ENCODE data around the gene PLXNA4.

Gene PLXNA4

DNA sequence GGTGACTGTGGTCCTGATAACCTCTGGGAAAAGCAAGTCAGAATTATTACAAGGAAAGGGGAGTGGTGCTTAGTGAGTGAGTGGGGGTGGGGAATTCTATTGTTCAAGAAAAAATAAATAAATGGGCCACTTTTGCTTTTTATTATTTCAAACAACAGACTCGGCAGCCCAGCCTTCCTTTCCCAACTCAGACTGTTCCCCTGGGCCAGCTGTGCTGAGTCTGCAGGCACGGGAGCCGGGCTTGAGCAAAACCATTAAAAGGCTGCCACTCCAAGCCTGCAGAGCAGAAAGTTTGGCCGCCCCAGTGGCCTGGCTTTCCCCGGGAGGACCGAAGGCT, 90.0 kb downstream of the PLXNA4 start:
- TF ChIP-seq, protein P1, sequence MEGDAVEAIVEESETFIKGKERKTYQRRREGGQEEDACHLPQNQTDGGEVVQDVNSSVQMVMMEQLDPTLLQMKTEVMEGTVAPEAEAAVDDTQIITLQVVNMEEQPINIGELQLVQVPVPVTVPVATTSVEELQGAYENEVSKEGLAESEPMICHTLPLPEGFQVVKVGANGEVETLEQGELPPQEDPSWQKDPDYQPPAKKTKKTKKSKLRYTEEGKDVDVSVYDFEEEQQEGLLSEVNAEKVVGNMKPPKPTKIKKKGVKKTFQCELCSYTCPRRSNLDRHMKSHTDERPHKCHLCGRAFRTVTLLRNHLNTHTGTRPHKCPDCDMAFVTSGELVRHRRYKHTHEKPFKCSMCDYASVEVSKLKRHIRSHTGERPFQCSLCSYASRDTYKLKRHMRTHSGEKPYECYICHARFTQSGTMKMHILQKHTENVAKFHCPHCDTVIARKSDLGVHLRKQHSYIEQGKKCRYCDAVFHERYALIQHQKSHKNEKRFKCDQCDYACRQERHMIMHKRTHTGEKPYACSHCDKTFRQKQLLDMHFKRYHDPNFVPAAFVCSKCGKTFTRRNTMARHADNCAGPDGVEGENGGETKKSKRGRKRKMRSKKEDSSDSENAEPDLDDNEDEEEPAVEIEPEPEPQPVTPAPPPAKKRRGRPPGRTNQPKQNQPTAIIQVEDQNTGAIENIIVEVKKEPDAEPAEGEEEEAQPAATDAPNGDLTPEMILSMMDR (IDR thresholded peaks at IDR 0.05; ENCODE audit: low read depth, low read length, missing control alignments) = no peak
- no peak overlapping the region for H3K4me3 ChIP-seq (ENCODE audit: low read depth, low read length)
- no peak for DNase-seq (ENCODE audit: low read depth)

DNA sequence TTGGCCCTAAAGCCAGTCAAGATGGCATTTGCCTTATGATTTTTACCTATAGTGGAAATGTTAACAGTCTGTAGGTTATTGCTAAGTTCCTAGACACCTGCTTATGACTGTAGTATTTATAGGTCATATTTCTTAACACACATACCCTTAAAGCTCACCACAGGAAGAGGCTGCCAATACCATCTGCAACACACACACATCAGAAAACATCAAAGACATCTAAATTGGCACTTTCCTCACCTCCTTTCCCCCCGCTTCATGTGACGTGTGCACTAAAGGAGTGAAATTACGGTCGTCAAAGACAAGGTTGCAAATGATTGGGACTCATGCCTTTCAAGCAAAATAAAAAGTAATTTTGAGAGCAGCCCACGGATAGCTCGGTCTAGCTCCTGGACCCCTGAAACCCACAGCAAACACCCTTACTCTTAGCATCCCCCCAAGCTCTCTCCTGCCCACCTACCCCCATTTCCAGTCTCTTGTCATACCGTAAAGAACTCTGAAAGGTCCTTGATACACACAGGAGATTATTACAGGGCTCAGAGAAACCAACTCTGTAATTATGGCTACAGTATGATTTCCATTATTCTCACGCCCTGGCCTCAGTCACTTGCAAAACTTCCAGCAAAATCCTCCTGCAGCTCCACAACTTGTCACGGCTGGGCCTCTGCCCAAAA, 90.5 kb downstream of the PLXNA4 start:
- TF ChIP-seq, protein P1 (IDR thresholded peaks at IDR 0.05; ENCODE audit: low read depth, low read length, missing control alignments) = no peak
- H3K4me3 ChIP-seq (ENCODE audit: low read depth, low read length) = no peak overlapping the region

DNA sequence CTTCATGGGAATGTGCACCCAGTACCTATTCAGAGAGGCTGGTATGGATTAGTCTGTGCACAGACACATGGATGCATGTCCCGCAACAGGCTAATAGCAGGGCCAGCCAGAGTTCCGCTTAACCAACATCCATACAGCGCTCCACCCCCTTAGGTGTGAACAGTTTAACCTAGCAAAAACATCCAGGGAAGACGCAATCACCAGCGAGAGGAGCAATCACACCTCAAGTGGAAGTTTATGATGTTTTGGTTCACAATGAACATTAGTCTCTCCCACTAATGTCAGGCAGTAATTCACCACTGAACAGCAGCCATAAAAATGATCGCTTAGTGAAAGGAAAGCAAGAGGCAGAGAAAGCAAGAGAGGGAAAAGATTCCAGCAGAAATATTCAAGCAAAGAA, 91.1 kb downstream of the PLXNA4 start:
- DNase-seq (ENCODE audit: low read depth) = no peak
- no peak overlapping the region for H3K4me3 ChIP-seq (ENCODE audit: low read depth, low read length)
- TF ChIP-seq, protein P1 (IDR thresholded peaks at IDR 0.05; ENCODE audit: low read depth, low read length, missing control alignments) = no peak

More for the DNA sequence above, 90.5 kb downstream of the PLXNA4 start:
- DNase-seq (ENCODE audit: low read depth) = no peak

DNA sequence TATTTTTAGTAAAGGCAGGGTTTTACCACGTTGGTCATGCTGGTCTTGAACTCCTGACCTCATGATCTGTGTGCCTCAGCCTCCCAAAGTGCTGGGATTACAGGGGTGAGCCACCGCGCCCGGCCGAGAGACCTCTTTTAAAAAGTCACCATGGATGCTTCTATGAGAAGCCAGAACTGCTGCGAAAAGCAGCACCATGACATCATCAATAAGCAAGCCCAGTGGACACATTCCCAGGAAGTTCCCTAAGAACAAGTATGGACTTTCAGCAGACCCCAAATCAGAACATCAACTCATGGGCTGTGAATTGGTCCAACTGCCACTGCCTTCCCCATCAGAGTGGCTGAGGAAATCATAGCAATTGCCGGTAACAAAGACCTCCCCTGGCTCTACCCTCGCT, 93.4 kb downstream of the PLXNA4 start:
- no peak for DNase-seq (ENCODE audit: low read depth)
- TF ChIP-seq, protein P1 (IDR thresholded peaks at IDR 0.05; ENCODE audit: low read depth, low read length, missing control alignments) = no peak
- no peak overlapping the region for H3K4me3 ChIP-seq (ENCODE audit: low read depth, low read length)

DNA sequence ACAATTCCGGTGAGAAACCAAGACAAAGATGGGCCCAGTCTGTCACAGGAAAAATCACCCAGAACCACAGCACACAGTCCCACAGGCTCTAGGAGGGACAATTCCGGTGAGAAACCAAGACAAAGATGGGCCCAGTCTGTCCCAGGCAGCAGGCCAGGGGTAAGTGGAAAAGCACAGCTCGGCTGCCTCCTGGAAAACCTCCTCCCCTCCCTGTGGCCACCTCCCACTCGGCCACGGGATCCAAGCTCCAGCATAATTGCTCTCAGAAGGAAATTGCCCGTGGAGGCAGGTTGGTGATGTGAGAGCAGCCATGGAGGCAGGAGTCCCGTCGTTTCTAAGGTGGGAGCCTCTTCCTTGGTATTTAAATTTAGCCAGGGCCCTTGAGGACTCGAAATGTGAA, 95.7 kb downstream of the PLXNA4 start:
- no peak for DNase-seq (ENCODE audit: low read depth)
- H3K4me3 ChIP-seq (ENCODE audit: low read depth, low read length) = no peak overlapping the region
- TF ChIP-seq, protein P1 (IDR thresholded peaks at IDR 0.05; ENCODE audit: low read depth, low read length, missing control alignments) = no peak

DNA sequence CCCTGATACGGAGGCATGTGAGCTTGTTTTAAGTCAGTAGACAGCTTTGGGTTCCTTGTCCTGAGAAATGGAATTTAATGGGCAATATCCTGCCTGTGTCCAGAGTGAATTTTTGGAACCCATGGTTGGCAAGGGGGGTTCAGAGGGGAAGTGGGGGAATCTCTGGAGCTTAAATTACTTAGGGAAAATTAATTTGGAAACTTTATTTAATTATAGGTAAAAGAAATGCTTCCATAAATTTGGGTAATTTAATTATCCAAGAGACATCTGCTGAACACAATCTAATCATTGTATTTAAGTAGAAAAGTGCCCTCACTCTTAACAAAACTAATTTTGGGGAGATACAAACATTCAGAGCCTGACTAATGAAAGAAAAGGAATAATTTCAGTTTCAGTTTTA, 99.7 kb downstream of the PLXNA4 start:
- no peak for DNase-seq (ENCODE audit: low read depth)
- TF ChIP-seq, protein P1 (IDR thresholded peaks at IDR 0.05; ENCODE audit: low read depth, low read length, missing control alignments) = no peak
- H3K4me3 ChIP-seq (ENCODE audit: low read depth, low read length) = no peak overlapping the region

DNA sequence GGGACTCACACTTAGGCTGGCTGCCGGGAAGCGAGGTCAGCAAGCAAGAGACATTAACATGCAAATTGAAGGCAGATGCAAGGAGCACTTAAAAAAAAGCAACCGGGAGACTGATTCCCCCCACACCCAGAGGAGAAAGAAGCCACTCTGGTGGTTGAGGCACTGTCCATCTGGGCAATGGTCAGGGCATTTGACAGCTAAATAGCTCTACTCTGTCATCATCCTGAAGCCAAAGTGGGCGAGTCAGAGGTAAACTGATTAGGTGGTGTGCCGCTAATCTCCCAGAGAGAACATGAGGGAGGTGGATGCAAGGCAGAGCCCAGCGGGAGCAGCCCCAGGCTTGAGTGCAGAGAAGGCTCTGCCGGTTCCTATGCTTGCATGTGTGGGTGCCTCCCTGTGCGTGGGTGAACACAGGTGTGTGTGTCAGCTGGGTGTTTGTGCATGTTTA, 100.6 kb downstream of the PLXNA4 start:
- TF ChIP-seq, protein P1 (IDR thresholded peaks at IDR 0.05; ENCODE audit: low read depth, low read length, missing control alignments) = no peak
- DNase-seq (ENCODE audit: low read depth) = no peak
- no peak overlapping the region for H3K4me3 ChIP-seq (ENCODE audit: low read depth, low read length)
